HG03139 (cell line): ENCODE results near the gene POLR1B.
A peak's percentile ranks its signal among the peaks of the same experiment; 100 is the strongest.
"Not testable (repeated sequence)": the region's sequence is repeated elsewhere in the genome, so short reads cannot be mapped to it uniquely, and the experiment has no call there.

ENCODE experiments used
- ATAC-seq: cut with Tn5 transposase; IDR thresholded peaks from one replicate; pipeline ENCODE4 v1.9.1; 2021; ENCODE audit not compliant: unreplicated experiment

POLR1B gene

GRCh38 chr2:112542123-112542983 is at the start of gene POLR1B:
TSS of gene POLR1B (plus strand) at chr2:112542465. CDS start at chr2:112542495, 30 bp downstream.
- ATAC-seq: peak; percentile 69

DNA sequence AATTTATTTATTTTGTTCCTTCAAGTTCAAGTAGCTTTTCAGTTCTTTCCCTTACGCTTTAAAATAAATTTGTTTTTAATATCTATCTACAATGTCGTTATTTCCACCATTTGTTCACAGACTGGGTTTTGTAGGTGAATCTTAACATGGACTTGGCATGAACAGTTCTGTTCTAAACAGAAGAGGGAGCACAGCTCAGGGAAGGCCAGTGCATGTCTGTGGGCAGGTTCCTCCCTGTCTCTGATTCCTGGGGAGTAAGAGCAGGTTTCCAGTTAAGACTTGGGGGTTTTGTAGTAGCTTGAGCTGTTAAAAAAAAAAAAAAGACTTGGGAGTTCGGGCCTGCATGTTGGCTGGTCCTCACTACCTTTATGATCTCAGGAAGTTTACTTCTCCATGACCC is 49.2 kb upstream of the POLR1B start:
- no peak for ATAC-seq

DNA sequence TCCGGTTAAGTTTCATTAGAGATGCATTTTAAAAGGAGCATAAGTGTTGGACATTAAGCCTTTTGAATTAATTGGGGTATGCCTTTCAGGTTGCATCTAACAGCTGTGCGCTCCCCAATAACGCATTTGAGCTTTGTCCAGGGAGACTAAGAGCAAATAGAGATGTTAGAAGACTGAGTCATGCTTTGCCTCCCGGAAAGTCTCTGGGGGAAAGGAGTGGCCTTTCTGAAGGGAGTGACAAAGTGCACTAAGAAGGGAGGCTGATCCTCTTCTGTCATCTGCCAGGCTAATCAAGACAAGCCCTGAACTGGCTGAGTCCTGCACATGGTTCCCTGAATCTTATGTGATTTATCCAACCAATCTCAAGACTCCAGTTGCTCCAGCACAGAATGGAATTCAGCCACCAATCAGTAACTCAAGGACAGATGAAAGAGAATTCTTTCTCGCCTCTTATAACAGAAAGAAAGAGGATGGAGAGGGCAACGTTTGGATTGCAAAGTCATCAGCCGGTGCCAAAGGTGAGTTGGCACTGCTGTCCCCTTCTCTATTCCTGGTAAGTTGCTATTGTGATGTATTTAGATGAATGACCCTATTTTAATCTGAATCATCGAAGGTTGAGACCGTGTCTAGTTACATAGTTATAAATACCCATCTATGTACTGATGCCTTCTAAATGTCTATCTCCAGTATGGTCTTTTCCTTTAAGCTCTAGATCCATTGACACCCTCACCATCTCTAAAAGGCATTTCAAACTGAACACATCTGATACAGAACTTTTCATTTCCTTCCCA is 48.2 kb upstream of the POLR1B start:
- ATAC-seq: no peak

GRCh38 chr2:112494828-112495227 is 47.4 kb upstream of the POLR1B start:
- no peak for ATAC-seq

DNA sequence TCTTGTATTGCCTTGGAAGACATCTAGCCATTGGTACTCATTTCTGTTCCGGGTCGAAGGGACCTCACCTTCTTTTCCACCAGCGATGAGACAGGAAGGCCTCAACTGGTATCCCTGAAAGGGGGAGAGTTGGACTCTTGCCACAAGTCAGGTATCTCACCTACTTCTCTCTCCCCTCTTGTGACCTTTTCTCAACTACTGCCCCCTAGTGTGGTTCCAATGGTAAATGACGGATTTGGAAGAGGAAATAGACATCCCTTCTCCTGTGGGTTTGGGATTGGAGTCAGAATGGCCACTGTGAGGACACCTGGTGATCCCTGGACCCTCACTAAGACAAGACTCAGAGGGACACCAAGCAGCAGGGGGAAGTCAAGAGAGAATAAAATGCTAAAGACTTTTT is 46.4 kb upstream of the POLR1B start:
- not testable (repeated sequence) for ATAC-seq

GRCh38 chr2:112500850-112501484 is 41.3 kb upstream of the POLR1B start:
- ATAC-seq: peak; percentile 58

GRCh38 chr2:112509239-112509998 is 32.8 kb upstream of the POLR1B start:
- ATAC-seq: not testable (repeated sequence)

DNA sequence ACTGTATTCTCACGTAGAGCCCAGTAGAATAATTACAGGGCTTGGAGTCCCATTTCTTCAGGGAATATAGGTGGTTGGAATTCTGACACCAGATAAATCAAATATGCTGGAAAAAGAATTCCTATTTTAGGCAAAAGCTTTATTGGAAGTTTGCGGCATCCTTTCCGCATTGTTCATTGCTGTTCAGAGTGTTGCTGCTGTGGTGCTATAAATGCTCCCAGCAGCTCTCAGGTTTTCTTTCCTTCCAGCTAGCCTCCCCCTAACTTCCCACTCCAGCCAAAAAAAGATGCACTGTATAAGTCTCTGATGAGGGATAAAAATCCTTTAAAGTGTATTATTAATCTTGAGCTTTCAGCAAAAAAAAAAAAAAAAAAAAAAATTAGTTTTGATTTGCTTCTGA is 25.5 kb upstream of the POLR1B start:
- ATAC-seq: no peak

DNA sequence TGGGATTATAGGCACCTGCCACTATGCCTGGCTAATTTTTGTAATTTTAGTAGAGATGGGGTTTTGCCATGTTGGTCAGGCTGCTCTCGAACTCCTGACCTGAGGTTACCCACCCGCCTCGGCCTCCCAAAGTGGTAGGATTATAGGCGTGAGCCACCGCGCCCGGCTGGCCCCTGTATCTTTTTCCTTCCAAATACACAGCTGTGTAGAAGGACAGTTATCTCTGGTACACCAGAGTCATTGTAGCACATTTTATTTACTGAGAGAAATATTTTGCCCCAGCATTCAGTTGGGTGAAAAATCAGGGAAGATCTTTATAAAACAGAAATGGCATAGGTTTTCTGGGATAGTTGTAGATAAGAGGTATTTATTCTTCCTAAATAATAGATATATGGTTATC is 23.5 kb upstream of the POLR1B start:
- no peak for ATAC-seq

GRCh38 chr2:112519506-112519905 is 22.8 kb upstream of the POLR1B start:
- no peak for ATAC-seq

DNA sequence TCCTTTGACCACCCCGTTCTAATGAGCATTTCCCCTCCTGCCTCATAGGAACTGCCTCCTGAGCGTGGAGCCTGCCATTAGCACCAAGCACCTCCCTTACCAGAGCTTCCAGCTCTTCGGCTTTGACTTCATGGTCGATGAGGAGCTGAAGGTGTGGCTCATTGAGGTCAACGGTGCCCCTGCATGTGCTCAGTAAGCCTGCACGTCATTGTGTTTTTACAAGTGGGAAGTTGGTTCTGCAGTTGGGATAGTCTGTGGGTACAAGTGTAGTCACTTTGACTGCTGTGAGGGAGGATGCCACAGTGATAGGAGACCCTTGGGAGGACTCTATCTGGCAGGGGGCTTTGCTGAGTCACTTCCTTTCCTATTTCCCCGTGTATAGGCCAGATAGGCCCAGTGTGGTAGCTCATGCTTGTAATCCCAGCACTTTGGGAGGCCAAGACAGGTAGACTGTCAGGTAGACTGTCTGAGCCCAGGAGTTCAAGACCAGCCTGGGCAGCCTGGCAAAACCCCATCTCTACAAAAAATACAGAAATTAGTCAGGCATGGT is 22.0 kb upstream of the POLR1B start:
- ATAC-seq: no peak

DNA sequence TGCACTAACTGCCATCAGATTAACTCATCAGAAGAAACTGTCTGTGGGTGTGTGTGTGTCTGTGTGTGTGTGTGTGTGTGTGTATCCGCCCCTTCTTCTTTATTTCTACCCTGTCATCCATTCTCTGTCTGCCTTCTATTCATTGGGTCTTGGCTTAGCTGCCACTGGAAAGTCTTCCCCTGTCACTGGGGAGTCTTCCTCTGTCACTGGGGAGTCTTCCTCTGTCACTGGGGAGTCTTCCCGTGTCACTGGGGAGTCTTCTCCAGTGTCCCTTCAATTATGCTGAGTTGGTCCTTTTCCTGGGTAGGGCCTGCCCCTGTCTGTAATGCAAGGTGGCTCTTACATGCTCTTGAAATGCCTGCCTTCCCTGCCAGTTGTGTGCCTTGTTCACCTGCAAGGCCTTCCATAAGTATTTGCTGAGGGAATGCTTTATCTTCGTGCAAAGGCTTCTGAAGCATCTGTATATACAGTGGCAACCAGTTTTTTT is 18.9 kb upstream of the POLR1B start:
- ATAC-seq: no peak

DNA sequence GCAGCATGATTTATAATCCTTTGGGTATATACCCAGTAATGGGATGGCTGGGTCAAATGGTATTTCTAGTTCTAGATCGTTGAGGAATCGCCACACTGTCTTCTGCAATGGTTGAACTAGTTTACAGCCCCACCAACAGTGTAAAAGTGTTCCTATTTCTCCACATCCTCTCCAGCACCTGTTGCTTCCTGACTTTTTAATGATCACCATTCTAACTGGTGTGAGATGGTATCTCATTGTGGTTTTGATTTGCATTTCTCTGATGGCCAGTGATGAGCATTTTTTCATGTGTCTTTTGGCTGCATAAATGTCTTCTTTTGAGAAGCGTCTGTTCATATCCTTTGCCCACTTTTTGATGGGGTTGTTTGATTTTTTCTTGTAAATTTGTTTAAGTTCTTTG is 18.0 kb upstream of the POLR1B start:
- ATAC-seq: not testable (repeated sequence)

- no peak for ATAC-seq
Observed at GRCh38 chr2:112528541-112528940, 13.7 kb upstream of the POLR1B start.

- no peak for ATAC-seq
Observed at GRCh38 chr2:112529757-112530156, 12.5 kb upstream of the POLR1B start.

DNA sequence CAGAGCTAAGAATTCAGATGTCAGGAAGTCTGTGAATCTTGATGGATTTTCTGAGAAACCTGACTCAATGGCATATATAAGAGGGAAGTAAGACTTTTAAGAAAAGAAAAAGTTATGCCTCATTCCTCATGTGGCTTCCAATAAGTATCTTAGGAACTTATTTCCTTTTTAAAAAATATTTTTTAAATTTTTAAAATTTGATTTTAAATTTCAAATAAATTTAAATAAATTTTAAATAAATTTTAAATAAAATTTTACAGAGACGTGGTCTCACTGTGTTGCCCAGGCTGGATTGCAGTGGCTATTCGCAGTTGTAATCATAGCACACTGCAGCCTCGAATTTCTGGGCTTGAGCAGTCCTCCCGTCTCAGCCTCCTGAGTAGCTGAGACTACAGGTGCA is 11.5 kb upstream of the POLR1B start:
- ATAC-seq: no peak

- no peak for ATAC-seq
Observed at GRCh38 chr2:112534826-112535225, 7.4 kb upstream of the POLR1B start.

GRCh38 chr2:112536665-112537064 is 5.6 kb upstream of the POLR1B start:
- not testable (repeated sequence) for ATAC-seq

DNA sequence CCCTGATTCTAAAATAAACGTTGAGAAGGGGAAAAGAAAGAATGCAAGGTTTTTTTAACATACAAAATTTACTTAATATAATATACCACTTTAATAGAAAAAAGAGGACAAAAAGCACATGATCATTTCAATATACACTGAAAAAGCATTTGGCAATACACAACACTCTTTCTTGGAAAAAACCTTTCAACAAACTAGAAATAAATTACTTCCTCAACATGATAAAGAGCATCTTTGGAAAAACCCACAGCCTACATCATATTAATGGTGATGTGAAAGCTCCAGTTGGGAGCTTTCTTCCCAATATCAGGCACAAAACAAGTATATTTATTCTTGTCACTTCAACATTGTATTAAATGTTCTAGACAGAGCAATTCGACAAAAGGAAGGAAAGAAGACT is 3.0 kb upstream of the POLR1B start:
- no peak for ATAC-seq

DNA sequence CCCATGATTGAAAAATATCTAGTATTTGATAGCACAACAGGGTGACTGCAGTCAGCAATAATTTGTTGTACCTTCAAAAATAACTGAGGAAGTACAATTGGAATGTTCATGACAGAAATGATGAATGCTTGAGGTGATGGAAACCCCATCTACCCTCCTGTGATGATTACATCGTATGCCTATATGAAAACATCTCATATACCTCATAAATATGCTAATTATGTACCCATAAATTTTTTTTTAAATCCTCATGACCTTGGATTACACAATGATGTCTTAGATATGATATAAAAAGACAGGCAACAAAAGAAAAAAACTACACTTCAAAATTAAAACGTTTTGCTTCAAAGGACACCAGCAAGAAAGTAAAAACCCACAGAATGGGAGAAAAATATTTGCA is 1.4 kb upstream of the POLR1B start:
- no peak for ATAC-seq
